ENCODE measurements around the gene F13A1.

F13A1 gene

DNA sequence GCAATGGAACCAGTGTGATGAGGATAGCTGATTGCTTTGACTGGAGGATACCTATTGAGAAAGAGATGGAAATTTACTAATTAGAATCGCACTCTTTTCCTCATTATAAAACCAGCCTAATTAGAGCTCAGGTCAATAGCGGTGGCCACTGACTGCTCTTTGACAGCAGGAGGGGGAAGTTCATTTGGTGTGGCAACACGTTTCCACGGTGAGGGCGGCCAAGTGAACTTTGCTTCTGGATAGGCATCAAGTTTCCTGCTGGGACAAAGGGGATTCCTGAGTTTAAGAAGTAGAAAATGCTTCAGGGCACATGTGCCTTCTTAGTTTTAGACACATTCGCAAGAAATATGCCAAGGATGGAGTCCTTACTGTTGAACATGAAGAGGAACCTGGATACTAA, 168.4 kb downstream of the F13A1 start:
- Histone ChIP-seq H3K27me3 (ENCODE audit: insufficient read depth, poor library complexity, severe bottlenecking) (no peaks in the 10 kb centered on the region), H3K27ac (replicated peaks) (no peak overlapping the region), H3K4me3 (replicated peaks; ENCODE audit: insufficient read depth, low read length) (no peak overlapping the region)
- DNase-seq (ENCODE audit: low read depth in 1 of 2, low spot score in 1 of 2) = no peak
- TF ChIP-seq SPI1 (IDR thresholded peaks at IDR 0.05; ENCODE audit: borderline replicate concordance, low read depth) = no peak
- TF ChIP-seq, protein P1, sequence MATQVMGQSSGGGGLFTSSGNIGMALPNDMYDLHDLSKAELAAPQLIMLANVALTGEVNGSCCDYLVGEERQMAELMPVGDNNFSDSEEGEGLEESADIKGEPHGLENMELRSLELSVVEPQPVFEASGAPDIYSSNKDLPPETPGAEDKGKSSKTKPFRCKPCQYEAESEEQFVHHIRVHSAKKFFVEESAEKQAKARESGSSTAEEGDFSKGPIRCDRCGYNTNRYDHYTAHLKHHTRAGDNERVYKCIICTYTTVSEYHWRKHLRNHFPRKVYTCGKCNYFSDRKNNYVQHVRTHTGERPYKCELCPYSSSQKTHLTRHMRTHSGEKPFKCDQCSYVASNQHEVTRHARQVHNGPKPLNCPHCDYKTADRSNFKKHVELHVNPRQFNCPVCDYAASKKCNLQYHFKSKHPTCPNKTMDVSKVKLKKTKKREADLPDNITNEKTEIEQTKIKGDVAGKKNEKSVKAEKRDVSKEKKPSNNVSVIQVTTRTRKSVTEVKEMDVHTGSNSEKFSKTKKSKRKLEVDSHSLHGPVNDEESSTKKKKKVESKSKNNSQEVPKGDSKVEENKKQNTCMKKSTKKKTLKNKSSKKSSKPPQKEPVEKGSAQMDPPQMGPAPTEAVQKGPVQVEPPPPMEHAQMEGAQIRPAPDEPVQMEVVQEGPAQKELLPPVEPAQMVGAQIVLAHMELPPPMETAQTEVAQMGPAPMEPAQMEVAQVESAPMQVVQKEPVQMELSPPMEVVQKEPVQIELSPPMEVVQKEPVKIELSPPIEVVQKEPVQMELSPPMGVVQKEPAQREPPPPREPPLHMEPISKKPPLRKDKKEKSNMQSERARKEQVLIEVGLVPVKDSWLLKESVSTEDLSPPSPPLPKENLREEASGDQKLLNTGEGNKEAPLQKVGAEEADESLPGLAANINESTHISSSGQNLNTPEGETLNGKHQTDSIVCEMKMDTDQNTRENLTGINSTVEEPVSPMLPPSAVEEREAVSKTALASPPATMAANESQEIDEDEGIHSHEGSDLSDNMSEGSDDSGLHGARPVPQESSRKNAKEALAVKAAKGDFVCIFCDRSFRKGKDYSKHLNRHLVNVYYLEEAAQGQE (IDR thresholded peaks at IDR 0.05; ENCODE audit: insufficient replicate concordance, low read depth) = no peak
- TF ChIP-seq GABPA (IDR thresholded peaks at IDR 0.05; ENCODE audit: low read depth) = no peak
- no peak for TF ChIP-seq CTCF (IDR thresholded peaks at IDR 0.05; ENCODE audit: insufficient read depth, low read length)
- TF ChIP-seq POLR2AphosphoS5 (IDR thresholded peaks at IDR 0.05; ENCODE audit: low read depth) = no peak

DNA sequence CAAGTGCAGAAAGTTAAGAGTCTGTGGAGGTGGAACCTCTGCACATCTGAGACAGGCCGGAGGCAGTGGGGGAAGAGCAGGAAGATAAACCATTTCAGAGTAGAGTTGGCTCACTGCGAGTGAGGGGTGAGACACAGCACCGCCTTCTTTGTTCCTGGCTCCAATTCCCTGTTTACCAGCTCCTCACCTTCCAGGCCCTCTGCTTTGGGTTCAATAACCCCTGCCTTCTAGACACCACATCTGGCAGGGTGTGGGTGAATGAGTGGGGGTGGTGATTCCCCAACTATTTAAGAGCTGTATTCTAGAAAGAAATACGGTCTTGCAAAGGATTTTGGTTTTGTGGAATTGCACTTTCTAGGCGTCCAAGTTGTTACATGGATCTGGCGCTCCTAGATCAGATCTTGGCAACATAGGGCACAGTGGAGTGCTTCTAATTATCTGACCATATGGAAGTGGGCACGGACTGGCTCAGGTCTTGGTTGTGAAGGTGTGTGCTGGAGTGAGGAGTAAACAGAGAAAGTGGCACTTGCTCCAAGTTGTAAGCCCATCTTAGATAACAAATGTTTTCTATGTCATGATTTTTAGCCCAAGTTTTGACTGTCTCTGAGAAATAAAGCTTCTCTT, 172.2 kb downstream of the F13A1 start:
- H3K27me3 ChIP-seq (ENCODE audit: insufficient read depth, poor library complexity, severe bottlenecking) = no peaks in the 10 kb centered on the region
- H3K27ac ChIP-seq (replicated peaks) = no peak overlapping the region
- no peak for DNase-seq (ENCODE audit: low read depth in 1 of 2, low spot score in 1 of 2)
- H3K4me3 ChIP-seq (replicated peaks; ENCODE audit: insufficient read depth, low read length) = no peak overlapping the region
- TF ChIP-seq CTCF (IDR thresholded peaks at IDR 0.05; ENCODE audit: insufficient read depth, low read length) (no peak), POLR2AphosphoS5 (IDR thresholded peaks at IDR 0.05; ENCODE audit: low read depth) (no peak), SPI1 (IDR thresholded peaks at IDR 0.05; ENCODE audit: borderline replicate concordance, low read depth) (no peak), GABPA (IDR thresholded peaks at IDR 0.05; ENCODE audit: low read depth) (no peak)
- TF ChIP-seq, protein P1 (IDR thresholded peaks at IDR 0.05; ENCODE audit: insufficient replicate concordance, low read depth) = no peak

- H3K27me3 ChIP-seq (ENCODE audit: insufficient read depth, poor library complexity, severe bottlenecking) = no peaks in the 10 kb centered on the region
- DNase-seq (ENCODE audit: low read depth in 1 of 2, low spot score in 1 of 2) = peak; percentile 4
- H3K27ac ChIP-seq (replicated peaks) = no peak overlapping the region
- no peak overlapping the region for H3K4me3 ChIP-seq (replicated peaks; ENCODE audit: insufficient read depth, low read length)
- TF ChIP-seq CTCF (IDR thresholded peaks at IDR 0.05; ENCODE audit: insufficient read depth, low read length) = peak; percentile 1
- TF ChIP-seq, protein P1 (IDR thresholded peaks at IDR 0.05; ENCODE audit: insufficient replicate concordance, low read depth) = no peak
These were observed 188.9 kb downstream of the F13A1 start for GRCh38 chr6:6131492-6132109.
